Right lobe of liver (tissue), 4 donors: ENCODE measurements around the gene NAP1L5.

Experiments used
- POLR2A ChIP-seq: fragments of 450-650 bp; IDR thresholded peaks from one replicate; pipeline ENCODE4 v1.6.1; 2017; ENCODE audit warnings: antibody characterized with exemption, mild to moderate bottlenecking
- TF ChIP-seq, protein P1 (sequence below), 4 donors: fragments of 200-600 bp in 3 of 4; fragments of 450-650 bp in 1 of 4; IDR thresholded peaks; one replicate each; pipeline versions ENCODE4 v1.5.1 to v1.8.0; 2016 to 2022; ENCODE audit warnings: antibody characterized with exemption in 4 of 4, mild to moderate bottlenecking in 2 of 4
- donor health status: DM: no; HTN: no; CAD: no.
- donor health status: DM: no; HTN: no; CAD: no.
- donor health status: DM: no; HTN: yes; CAD: no.

DNA sequence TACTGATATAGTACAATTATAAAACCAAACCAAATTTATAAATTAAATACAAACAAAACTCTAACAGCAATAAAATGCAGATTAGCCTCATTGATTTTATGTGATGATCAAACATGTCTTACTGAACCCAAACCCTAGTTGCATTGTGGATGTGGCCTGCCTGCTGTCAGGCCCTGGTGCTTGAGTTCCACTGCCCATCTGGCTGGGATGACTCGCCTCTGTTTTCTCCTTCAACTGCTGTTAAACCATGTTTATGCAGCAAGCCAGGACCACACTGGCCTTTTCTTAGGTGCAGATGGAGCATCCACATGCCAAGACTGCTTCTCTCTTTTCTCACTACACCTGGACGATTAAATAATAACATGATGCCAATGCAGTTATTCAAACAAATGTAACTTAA lies 22.6 kb downstream of the NAP1L5 start:
- TF ChIP-seq, protein P1, sequence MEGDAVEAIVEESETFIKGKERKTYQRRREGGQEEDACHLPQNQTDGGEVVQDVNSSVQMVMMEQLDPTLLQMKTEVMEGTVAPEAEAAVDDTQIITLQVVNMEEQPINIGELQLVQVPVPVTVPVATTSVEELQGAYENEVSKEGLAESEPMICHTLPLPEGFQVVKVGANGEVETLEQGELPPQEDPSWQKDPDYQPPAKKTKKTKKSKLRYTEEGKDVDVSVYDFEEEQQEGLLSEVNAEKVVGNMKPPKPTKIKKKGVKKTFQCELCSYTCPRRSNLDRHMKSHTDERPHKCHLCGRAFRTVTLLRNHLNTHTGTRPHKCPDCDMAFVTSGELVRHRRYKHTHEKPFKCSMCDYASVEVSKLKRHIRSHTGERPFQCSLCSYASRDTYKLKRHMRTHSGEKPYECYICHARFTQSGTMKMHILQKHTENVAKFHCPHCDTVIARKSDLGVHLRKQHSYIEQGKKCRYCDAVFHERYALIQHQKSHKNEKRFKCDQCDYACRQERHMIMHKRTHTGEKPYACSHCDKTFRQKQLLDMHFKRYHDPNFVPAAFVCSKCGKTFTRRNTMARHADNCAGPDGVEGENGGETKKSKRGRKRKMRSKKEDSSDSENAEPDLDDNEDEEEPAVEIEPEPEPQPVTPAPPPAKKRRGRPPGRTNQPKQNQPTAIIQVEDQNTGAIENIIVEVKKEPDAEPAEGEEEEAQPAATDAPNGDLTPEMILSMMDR (IDR thresholded peaks at IDR 0.05), result no peak
- no peak for TF ChIP-seq POLR2A
